Mucosa of rectum (tissue), 2 donors: Measurements from ENCODE around the gene ERLEC1.

Experiments used
- H3K27ac ChIP-seq, 2 donors: one replicate each; pipeline ENCODE4 v1.7.0; 2013; ENCODE audit warnings: inconsistent platforms in 2 of 2, low read depth in 2 of 2, low read length in 2 of 2
- H3K27me3 ChIP-seq, 2 donors: one replicate each; pipeline ENCODE4 v1.7.0; 2013; ENCODE audit warnings: low read length in 2 of 2; ENCODE audit not compliant: control insufficient read depth in 2 of 2, insufficient read depth in 2 of 2
- H3K36me3 ChIP-seq, 2 donors: one replicate each; pipeline ENCODE4 v1.7.0; 2013; ENCODE audit warnings: low read length in 2 of 2; ENCODE audit not compliant: control insufficient read depth in 2 of 2, insufficient read depth in 2 of 2
- H3K4me1 ChIP-seq, 2 donors: one replicate each; pipeline ENCODE4 v1.7.0; 2013; ENCODE audit warnings: low read length in 2 of 2, mild to moderate bottlenecking in 1 of 2; ENCODE audit not compliant: control insufficient read depth in 2 of 2, insufficient read depth in 2 of 2
- H3K4me3 ChIP-seq, 2 donors: one replicate each; pipeline ENCODE4 v1.7.0; 2013; ENCODE audit warnings: low read length in 2 of 2
- H3K9ac ChIP-seq, 2 donors: one replicate each; pipeline ENCODE4 v1.7.0; 2013; ENCODE audit warnings: low read length in 2 of 2, low read depth in 1 of 2, mild to moderate bottlenecking in 1 of 2
- H3K9me3 ChIP-seq, 2 donors: one replicate each; pipeline ENCODE4 v1.7.0; 2013; ENCODE audit warnings: low read length in 2 of 2; ENCODE audit not compliant: control insufficient read depth in 2 of 2
- donor health status: healthy.
- donor health status: Normal muscosa, but diverticular disease.

The ERLEC1 gene

DNA sequence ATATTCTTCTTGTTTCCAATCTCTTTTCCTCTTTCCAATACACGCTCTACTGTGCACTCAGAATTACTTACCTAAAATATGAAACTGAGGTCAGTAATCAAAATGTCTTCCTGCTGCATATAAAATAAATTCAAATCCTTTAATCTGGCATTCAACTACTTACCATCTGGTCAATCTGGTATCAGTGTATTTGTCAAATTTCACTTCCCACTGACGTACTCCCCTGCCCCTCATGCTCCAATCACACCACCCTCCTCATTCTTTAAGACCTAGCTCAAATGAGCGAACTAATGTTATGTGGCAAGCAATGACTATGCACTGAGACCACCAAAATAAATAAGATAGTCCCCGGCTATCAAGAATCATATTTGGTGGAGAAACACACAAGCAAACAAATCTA is 6.8 kb upstream of the ERLEC1 start:
- no peaks in the 10 kb centered on the region for H3K27me3 ChIP-seq
- no peak overlapping the region for H3K9ac ChIP-seq
- H3K4me1 ChIP-seq: no peaks in the 10 kb centered on the region
- H3K9me3 ChIP-seq: no peaks in the 10 kb centered on the region
- H3K4me3 ChIP-seq: no peak overlapping the region
- H3K36me3 ChIP-seq: peaks cover 0 to 5% of the 10 kb centered on the region in 2 donors
- H3K27ac ChIP-seq: no peak overlapping the region

DNA sequence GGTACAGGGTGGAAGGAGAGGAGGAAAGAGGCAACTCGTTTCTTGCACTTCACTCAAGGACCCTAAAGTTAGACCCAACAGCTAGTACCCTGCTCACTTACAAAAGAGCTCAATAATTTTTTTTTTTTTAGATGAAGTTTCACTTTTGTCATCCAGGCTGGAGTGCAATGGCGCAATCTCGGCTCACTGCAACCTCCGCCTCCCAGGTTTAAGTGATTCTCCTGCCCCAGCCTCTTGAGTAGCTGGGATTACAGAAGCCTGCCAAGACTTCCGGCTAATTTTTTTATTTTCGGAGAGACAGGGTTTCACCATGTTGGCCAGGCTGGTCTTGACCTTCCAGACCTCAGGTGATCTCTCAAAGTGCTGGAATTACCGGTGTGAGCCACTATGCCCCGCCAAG is 4.2 kb upstream of the ERLEC1 start:
- H3K9ac ChIP-seq: no peak overlapping the region
- H3K4me3 ChIP-seq: no peak overlapping the region
- H3K27ac ChIP-seq: no peak overlapping the region
- peaks cover 10 to 11% of the 10 kb centered on the region in 2 donors for H3K4me1 ChIP-seq
- H3K36me3 ChIP-seq: peaks cover 0 to 5% of the 10 kb centered on the region in 2 donors
- H3K9me3 ChIP-seq: no peaks in the 10 kb centered on the region
- no peaks in the 10 kb centered on the region for H3K27me3 ChIP-seq

DNA sequence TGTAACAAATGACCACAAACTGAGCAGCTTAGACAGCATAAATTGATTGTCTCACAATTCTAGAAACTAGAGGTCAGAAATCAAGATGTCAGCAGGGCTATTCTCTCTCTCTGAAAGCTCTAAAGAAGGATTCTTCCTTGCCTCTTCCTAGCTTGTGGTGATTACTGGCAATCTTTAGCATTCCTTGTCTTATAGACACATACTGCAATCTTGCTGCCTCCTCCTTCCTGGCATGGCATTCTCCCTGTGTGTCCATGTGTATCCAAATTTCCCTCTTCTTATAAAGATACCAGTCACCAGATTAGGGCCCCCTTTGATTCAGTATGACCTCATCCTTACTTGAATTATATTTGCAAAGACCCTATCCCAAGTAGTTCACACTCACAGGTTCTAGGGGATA is 2.4 kb upstream of the ERLEC1 start:
- no peaks in the 10 kb centered on the region for H3K9me3 ChIP-seq
- no peak overlapping the region for H3K27ac ChIP-seq
- peaks cover 0 to 5% of the 10 kb centered on the region in 2 donors for H3K36me3 ChIP-seq
- no peak overlapping the region for H3K9ac ChIP-seq
- no peaks in the 10 kb centered on the region for H3K27me3 ChIP-seq
- H3K4me1 ChIP-seq: peaks cover 11 to 13% of the 10 kb centered on the region in 2 donors
- H3K4me3 ChIP-seq: no peak overlapping the region

DNA sequence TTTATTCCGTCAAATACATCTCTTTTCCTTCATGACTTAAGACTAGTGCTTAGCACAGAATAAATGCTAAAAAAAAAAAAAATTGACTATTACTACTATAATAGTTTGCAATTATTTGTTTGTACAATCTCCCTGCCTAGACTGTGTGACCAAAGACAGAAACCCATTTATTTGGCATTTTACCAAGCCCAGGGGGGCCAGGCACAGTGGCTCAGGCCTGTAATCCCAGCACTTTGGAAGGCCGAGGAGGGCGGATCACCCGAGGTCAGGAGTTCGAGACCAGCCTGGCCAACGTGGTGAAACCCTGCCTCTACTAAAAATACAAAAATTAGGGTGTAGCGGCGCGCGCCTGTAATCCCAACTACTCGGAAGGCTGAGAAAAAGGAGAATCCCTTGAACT is 1.5 kb upstream of the ERLEC1 start:
- Histone ChIP-seq H3K36me3 (peaks cover 0 to 5% of the 10 kb centered on the region in 2 donors), H3K9me3 (no peaks in the 10 kb centered on the region), H3K27me3 (no peaks in the 10 kb centered on the region), H3K9ac (peak overlapping the region in 1 of 2 donors; percentile 95), H3K4me3 (peak overlapping the region in 1 of 2 donors; percentile 100), H3K27ac (no peak overlapping the region), H3K4me1 (peaks cover 11 to 13% of the 10 kb centered on the region in 2 donors)

DNA sequence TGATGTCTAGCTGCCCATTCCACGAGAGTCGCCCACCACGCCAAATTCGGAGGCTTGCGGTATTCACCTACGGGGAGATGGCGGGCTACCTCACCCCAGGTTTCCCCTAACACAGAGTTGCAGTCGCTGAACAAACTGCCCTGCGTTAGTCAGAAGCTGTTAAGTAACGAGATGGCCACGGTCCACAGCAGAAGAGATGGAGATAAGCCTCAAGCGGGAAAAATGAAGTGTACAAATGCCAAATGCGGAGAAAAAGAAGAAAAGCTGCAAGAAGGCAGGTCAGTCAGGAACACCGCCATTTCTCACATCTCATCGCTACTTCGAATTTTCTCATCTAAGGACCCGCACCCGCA is 516 bp upstream of the ERLEC1 start:
- H3K27ac ChIP-seq: peak overlapping the region; percentile 77 to 84
- H3K9ac ChIP-seq: peak overlapping the region; percentile 83 to 95
- H3K4me1 ChIP-seq: peaks cover 11 to 13% of the 10 kb centered on the region in 2 donors
- H3K36me3 ChIP-seq: peaks cover 0 to 5% of the 10 kb centered on the region in 2 donors
- no peaks in the 10 kb centered on the region for H3K27me3 ChIP-seq
- H3K9me3 ChIP-seq: no peaks in the 10 kb centered on the region
- peak overlapping the region; percentile 89 to 100 for H3K4me3 ChIP-seq

DNA sequence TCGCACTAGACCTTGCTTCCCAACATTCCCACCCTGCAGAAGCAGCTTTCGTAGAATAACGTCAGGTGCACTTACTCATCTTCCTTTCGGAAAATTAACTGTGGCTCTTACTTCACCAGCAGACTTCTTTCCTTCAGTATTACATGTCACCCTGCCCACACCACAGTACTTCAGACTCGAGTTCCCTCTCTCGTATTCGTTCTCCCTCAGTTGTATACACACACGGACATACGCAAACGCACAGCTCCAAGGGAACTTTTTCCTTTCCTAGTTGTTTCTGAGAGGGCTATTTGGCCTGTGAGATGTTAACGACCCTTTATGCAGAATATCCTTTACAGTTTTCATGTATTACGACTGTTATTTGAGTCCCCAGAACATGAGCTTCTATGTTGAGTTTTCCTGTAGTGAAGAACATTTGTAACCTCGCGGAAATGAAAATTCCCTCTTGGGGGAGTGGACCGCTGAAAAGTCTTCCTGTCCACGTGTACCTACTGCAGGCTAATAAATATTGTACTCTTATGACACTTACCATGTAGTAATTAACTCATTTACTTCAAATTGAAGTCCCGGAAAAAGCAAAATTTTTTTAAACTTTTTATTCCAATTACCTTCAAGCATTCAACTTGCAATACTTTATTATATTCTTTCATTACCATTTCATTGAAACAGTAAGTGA is 908 bp downstream of the ERLEC1 start:
- peak overlapping the region; percentile 83 to 88 for H3K9ac ChIP-seq
- no peaks in the 10 kb centered on the region for H3K36me3 ChIP-seq
- H3K27ac ChIP-seq: peak overlapping the region; percentile 77 to 84
- H3K4me3 ChIP-seq: peak overlapping the region; percentile 89 to 100
- H3K4me1 ChIP-seq: peaks cover 16 to 19% of the 10 kb centered on the region in 2 donors
- H3K27me3 ChIP-seq: no peaks in the 10 kb centered on the region
- H3K9me3 ChIP-seq: no peaks in the 10 kb centered on the region

DNA sequence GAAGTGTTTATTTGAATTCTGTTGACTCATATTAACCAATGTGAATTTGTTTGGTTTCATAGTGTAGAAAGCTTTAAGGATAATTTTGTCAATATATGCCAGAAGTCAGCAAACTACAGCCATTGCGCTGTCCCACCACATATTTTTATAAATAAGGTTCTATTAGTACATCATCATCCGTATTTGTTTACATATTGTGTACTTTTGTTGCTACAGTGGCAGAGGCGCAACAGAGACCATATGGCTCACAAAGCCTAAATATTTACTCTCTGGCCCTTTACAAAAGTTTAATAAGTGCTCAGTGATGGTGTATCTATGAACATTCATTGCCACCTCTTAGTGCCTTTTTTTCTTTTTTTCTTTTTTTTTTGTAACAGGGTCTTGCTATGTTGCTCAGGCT is 6.4 kb downstream of the ERLEC1 start:
- H3K9ac ChIP-seq: no peak overlapping the region
- H3K4me1 ChIP-seq: peaks cover 6 to 8% of the 10 kb centered on the region in 2 donors
- H3K27me3 ChIP-seq: no peaks in the 10 kb centered on the region
- no peak overlapping the region for H3K4me3 ChIP-seq
- H3K36me3 ChIP-seq: peaks cover 10 to 17% of the 10 kb centered on the region in 2 donors
- no peaks in the 10 kb centered on the region for H3K9me3 ChIP-seq
- no peak overlapping the region for H3K27ac ChIP-seq

DNA sequence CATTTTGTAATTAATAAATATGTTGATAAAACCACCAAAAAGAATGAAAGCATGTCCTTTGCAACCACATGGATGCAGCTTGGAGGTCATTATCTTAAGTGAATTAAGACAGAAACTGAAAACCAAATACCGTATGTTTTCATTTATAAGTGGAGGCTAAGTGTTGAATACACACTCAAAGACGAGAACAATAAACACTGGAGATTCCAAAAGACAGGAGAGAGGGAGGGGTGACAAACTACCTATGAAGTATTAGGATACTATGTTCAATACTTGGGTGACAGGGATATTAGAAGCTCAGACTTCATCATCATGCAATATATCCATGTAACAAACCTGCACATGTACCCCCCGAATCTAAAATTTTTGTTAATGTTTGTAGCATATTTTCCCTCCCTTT is 7.0 kb downstream of the ERLEC1 start:
- Histone ChIP-seq H3K36me3 (peaks cover 12 to 22% of the 10 kb centered on the region in 2 donors), H3K4me1 (peaks cover 6% of the 10 kb centered on the region in 2 donors), H3K4me3 (no peak overlapping the region), H3K27ac (no peak overlapping the region), H3K9me3 (no peaks in the 10 kb centered on the region), H3K27me3 (no peaks in the 10 kb centered on the region), H3K9ac (no peak overlapping the region)

DNA sequence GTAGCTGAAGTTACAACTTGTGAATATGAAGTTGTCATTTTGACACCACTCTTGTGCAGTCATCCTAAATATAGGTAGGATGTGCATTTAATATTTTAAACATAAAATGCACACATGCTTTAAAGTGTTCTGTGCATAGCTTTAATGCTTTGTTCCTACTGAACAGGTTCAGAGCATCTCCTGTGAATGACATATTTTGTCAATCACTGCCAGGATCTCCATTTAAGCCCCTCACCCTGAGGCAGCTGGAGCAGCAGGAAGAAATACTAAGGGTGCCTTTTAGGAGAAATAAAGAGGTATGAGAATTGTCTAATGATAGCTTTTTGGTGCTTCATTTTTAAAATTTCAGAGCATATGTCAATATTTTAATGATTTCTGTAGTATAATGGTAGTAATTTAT is 14.7 kb downstream of the ERLEC1 start:
- no peaks in the 10 kb centered on the region for H3K4me1 ChIP-seq
- no peak overlapping the region for H3K27ac ChIP-seq
- peaks cover 40 to 46% of the 10 kb centered on the region in 2 donors for H3K36me3 ChIP-seq
- no peak overlapping the region for H3K4me3 ChIP-seq
- no peaks in the 10 kb centered on the region for H3K27me3 ChIP-seq
- no peak overlapping the region for H3K9ac ChIP-seq
- no peaks in the 10 kb centered on the region for H3K9me3 ChIP-seq

DNA sequence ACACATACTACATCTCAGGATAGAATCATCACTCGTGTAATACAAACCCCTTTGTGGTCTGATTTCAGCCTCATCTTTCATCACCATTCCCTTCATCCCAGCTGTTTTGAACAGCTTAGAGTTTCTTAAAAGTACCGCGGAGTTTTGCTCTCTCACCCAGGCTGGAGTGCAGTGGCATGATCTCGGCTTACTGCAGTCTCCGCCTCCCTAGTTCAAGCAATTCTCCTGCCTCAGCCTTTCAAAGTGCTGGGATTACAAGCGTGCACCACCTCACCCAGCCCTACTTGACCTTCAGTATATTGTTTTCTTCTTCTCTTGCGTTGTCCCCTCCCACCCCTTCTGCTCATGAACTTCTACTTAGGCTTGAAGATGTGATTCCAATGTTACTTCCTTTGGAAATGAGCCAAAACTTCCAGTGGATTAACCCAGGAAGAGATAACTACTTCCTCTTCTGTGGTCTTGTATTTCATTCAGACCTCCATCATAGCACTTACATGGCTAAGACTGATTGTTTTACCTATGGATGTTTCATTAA is 15.8 kb downstream of the ERLEC1 start:
- no peaks in the 10 kb centered on the region for H3K4me1 ChIP-seq
- no peaks in the 10 kb centered on the region for H3K27me3 ChIP-seq
- H3K36me3 ChIP-seq: peaks cover 49 to 51% of the 10 kb centered on the region in 2 donors
- no peak overlapping the region for H3K9ac ChIP-seq
- no peaks in the 10 kb centered on the region for H3K9me3 ChIP-seq
- no peak overlapping the region for H3K27ac ChIP-seq
- H3K4me3 ChIP-seq: no peak overlapping the region
